OCI-LY3 (cell line): ENCODE measurements around the gene RAB5B.

Experiments used
- H2AFZ ChIP-seq: fragments of 200-600, 300-600 bp; shearing (Covaris generic); 2 replicates; pipeline ENCODE4 v1.6.0; 2014; ENCODE audit warnings: antibody characterized with exemption, low read depth, low read length
- H3K27ac ChIP-seq: fragments of 200-600, 300-600 bp; sonication (generic); 2 replicates; pipeline ENCODE4 v1.5.1; 2014; ENCODE audit warnings: mild to moderate bottlenecking, low read length, moderate library complexity, mixed read lengths
- H3K27me3 ChIP-seq: fragments of 200-600, 300-600 bp; sonication (generic); 2 replicates; pipeline ENCODE4 v1.6.1; 2014; ENCODE audit warnings: low read depth, low read length, mixed read lengths
- H3K36me3 ChIP-seq: fragments of 200-600, 300-600 bp; sonication (generic); replicated peaks from 2 replicates; pipeline ENCODE3; 2014; ENCODE audit warnings: low read depth, low read length, mixed read lengths
- H3K4me1 ChIP-seq: fragments of 300-600, 200-600 bp; sonication (generic); 2 replicates; pipeline ENCODE4 v1.6.1; 2014; ENCODE audit warnings: low read length, mixed read lengths
- H3K4me2 ChIP-seq: fragments of 200-600, 300-600 bp; sonication (generic); 2 replicates; pipeline ENCODE4 v1.6.1; 2014; ENCODE audit warnings: low read length, mixed read lengths
- H3K4me3 ChIP-seq: fragments of 300-600, 200-600 bp; sonication (generic); 2 replicates; pipeline ENCODE4 v1.5.1; 2014; ENCODE audit warnings: antibody characterized with exemption, mild to moderate bottlenecking, low read length, moderate library complexity
- H3K79me2 ChIP-seq: fragments of 300-600, 200-600 bp; shearing (Covaris generic); 2 replicates; pipeline ENCODE4 v1.6.1; 2014; ENCODE audit warnings: mild to moderate bottlenecking, low read length, mixed read lengths
- H3K9ac ChIP-seq: fragments of 300-600, 200-600 bp; shearing (Covaris generic); 2 replicates; pipeline ENCODE4 v1.6.0; 2014; ENCODE audit warnings: mild to moderate bottlenecking, low read length, moderate library complexity
- H3K9me3 ChIP-seq: fragments of 200-600, 300-600 bp; shearing (Covaris generic); 2 replicates; pipeline ENCODE4 v1.6.1; 2014; ENCODE audit warnings: low read length, mixed read lengths; ENCODE audit not compliant: insufficient read depth
- H4K20me1 ChIP-seq: fragments of 200-600, 300-600 bp; sonication (generic); 2 replicates; pipeline ENCODE4 v1.6.1; 2016; ENCODE audit warnings: low read length, mixed read lengths; ENCODE audit not compliant: insufficient read depth
- EZH2phosphoT487 ChIP-seq: fragments of 200-600 bp; shearing (Covaris generic); IDR thresholded peaks from 2 replicates; pipeline ENCODE4 v1.6.1; 2018; ENCODE audit warnings: antibody characterized with exemption, mixed run types, low read depth
- TF ChIP-seq, protein P1 (sequence below): fragments of 200-600, 300-600 bp; sonication (generic); IDR thresholded peaks from 2 replicates; pipeline ENCODE4 v1.5.1; 2014; ENCODE audit warnings: antibody characterized with exemption, low read length, low read depth

Gene RAB5B

DNA sequence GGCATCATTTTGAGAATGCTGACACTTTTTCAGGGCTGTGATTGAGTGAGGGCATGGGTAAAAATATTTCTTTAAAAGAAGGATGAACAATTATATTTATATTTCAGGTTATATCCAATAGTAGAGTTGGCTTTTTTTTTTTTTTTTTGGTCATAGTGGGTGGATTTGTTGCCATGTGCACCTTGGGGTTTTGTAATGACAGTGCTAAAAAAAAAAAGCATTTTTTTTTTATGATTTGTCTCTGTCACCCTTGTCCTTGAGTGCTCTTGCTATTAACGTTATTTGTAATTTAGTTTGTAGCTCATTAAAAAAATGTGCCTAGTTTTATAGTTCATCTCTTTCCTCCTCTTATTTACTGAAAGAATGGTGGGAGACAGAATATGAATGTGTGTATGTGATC, 1.4 kb upstream of the RAB5B start:
- peaks cover 27% of the 10 kb centered on the region for H3K79me2 ChIP-seq
- TF ChIP-seq, protein P1, sequence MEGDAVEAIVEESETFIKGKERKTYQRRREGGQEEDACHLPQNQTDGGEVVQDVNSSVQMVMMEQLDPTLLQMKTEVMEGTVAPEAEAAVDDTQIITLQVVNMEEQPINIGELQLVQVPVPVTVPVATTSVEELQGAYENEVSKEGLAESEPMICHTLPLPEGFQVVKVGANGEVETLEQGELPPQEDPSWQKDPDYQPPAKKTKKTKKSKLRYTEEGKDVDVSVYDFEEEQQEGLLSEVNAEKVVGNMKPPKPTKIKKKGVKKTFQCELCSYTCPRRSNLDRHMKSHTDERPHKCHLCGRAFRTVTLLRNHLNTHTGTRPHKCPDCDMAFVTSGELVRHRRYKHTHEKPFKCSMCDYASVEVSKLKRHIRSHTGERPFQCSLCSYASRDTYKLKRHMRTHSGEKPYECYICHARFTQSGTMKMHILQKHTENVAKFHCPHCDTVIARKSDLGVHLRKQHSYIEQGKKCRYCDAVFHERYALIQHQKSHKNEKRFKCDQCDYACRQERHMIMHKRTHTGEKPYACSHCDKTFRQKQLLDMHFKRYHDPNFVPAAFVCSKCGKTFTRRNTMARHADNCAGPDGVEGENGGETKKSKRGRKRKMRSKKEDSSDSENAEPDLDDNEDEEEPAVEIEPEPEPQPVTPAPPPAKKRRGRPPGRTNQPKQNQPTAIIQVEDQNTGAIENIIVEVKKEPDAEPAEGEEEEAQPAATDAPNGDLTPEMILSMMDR: no peak
- TF ChIP-seq EZH2phosphoT487: no peak
- H3K36me3 ChIP-seq: peaks cover 27% of the 10 kb centered on the region
- H3K27ac ChIP-seq: peak overlapping the region; percentile 51; the same call in 1 of the 2 replicates
- H3K9ac ChIP-seq: peak overlapping the region; percentile 71; the same call in 1 of the 2 replicates
- H3K4me2 ChIP-seq: peak overlapping the region; percentile 73
- H3K27me3 ChIP-seq: no peaks in the 10 kb centered on the region
- H3K4me3 ChIP-seq: peak overlapping the region; percentile 81
- H4K20me1 ChIP-seq: no peaks in the 10 kb centered on the region
- no peaks in the 10 kb centered on the region for H3K9me3 ChIP-seq
- H2AFZ ChIP-seq: no peak overlapping the region
- peaks cover 32% of the 10 kb centered on the region for H3K4me1 ChIP-seq

DNA sequence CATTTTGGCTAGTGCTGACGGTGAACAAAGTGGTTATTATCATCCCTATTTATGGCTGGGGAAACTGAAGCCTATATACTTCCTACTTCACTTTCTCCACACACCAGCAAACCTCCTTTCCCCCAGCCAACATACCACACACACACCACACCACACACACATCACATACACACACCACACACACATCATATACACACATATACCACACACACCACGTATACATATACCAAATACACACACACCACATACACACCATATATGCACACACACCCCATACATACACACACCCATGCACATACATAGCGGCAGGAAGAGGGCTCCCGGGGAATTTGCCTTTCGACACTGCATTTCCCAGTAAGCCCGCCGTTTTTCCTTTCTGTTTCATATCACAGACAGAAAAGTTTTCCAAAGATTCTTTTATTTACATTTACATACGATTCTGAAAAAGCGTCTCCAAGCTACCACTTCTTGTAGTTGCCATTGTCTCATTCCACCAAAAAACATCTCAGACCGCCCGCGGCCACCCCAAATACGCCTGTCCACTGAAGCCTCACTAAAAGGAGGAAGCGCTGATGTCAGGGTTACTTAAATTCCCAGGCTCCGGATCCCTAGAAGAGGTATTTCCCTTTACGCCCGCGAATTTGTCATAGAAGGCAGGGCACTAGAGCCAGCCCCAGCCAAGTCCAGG, 823 bp upstream of the RAB5B start:
- H3K27ac ChIP-seq: peak overlapping the region; percentile 51
- H3K27me3 ChIP-seq: no peaks in the 10 kb centered on the region
- peak overlapping the region; percentile 81 for H3K4me3 ChIP-seq
- H3K9me3 ChIP-seq: no peaks in the 10 kb centered on the region
- H3K4me1 ChIP-seq: peaks cover 26% of the 10 kb centered on the region
- H2AFZ ChIP-seq: no peak overlapping the region
- no peaks in the 10 kb centered on the region for H4K20me1 ChIP-seq
- TF ChIP-seq, protein P1: no peak
- no peak for TF ChIP-seq EZH2phosphoT487
- peak overlapping the region; percentile 73 for H3K4me2 ChIP-seq
- H3K36me3 ChIP-seq: peaks cover 27% of the 10 kb centered on the region
- peaks cover 21% of the 10 kb centered on the region for H3K79me2 ChIP-seq
- peak overlapping the region; percentile 71 for H3K9ac ChIP-seq

DNA sequence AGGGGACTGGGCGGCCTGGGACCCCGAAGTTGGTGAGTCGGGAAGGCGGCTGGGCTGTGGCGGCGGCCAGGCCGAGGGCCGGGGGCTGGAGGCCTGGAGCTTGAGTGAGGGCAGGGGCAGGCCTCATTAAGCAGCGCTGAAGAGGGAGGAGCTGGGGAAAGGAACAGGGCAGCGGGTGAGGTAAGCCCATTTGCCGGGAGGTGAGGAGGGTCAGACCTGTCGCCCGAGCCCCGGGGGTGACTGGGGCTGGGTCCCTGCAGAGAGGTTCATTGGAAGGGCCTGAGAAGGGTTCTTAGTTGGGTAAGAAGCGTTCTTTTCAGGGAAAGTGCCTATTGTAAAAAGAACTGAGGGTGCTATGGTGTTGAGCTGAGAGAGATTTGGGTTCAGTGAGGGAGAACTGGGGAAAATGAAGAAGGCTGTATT, 441 bp downstream of the RAB5B start:
- H2AFZ ChIP-seq: no peak overlapping the region
- no peaks in the 10 kb centered on the region for H3K9me3 ChIP-seq
- H3K27me3 ChIP-seq: no peaks in the 10 kb centered on the region
- H3K4me2 ChIP-seq: peak overlapping the region; percentile 75
- peaks cover 16% of the 10 kb centered on the region for H3K4me1 ChIP-seq
- H3K4me3 ChIP-seq: peak overlapping the region; percentile 87
- peak overlapping the region; percentile 61 for H3K27ac ChIP-seq
- H3K36me3 ChIP-seq: peaks cover 17% of the 10 kb centered on the region
- no peaks in the 10 kb centered on the region for H4K20me1 ChIP-seq
- TF ChIP-seq, protein P1: no peak
- no peak for TF ChIP-seq EZH2phosphoT487
- peak overlapping the region; percentile 86 for H3K9ac ChIP-seq
- peaks cover 20% of the 10 kb centered on the region for H3K79me2 ChIP-seq

DNA sequence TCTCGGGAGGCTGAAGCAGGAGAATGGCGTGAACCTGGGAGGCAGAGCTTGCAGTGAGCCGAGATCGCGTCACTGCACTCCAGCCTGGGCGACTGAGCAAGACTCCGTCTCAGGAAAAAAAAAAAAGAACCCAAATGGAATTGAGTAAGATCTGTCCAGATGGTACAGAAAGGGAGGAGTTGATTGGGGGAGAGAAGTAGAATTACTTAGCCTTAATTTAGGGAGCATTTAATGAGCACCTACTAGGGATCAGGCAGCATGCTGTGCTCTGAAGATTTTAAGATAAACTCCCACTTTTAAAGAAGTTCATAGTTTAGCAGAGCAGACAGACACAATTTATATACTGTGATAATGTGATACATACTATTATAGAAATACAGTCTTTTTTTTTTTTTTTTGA, 4.5 kb downstream of the RAB5B start:
- Histone ChIP-seq H3K27ac (no peak overlapping the region), H3K36me3 (peaks cover 11% of the 10 kb centered on the region), H3K79me2 (peaks cover 20% of the 10 kb centered on the region), H2AFZ (no peak overlapping the region), H4K20me1 (no peaks in the 10 kb centered on the region), H3K9ac (no peak overlapping the region), H3K9me3 (no peaks in the 10 kb centered on the region), H3K4me1 (peaks cover 7% of the 10 kb centered on the region), H3K4me2 (no peak overlapping the region), H3K27me3 (no peaks in the 10 kb centered on the region), H3K4me3 (no peak overlapping the region)
- TF ChIP-seq, protein P1: no peak
- TF ChIP-seq EZH2phosphoT487: no peak
